ENCODE measurements around the gene CCR1.

The CCR1 gene

DNA sequence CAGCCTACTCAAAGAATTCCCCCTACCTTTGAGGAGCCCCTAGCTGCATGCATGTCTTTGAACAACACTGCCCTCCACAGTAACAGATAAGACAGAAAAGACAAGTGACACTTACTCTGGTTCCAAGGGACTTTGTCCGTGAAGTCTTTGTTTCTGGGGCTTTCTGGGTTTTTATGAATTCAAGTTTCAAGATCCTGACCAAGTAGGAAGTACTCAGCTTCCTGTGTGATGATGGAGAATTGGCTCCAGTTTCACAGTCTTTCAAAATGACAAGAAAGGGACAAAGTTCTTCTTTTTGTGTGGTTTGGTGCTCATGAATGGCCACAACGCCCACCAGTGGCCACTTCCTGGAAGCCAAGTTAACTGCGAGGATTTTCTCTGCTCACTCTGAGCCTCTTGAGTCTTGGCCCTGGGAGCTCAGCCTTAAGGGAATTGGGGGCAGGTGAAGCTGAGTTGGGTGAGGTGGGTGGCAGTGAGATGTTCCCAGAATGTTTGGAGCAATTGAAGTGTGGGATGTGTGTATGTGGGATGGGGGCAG lies at the start of gene CCR1:
TSS of gene CCR1 (minus strand) at position 147 of the 538 bp plus-strand sequence. CDS start 4,000 bp downstream, outside the sequence.
- no peak for DNase-seq

DNA sequence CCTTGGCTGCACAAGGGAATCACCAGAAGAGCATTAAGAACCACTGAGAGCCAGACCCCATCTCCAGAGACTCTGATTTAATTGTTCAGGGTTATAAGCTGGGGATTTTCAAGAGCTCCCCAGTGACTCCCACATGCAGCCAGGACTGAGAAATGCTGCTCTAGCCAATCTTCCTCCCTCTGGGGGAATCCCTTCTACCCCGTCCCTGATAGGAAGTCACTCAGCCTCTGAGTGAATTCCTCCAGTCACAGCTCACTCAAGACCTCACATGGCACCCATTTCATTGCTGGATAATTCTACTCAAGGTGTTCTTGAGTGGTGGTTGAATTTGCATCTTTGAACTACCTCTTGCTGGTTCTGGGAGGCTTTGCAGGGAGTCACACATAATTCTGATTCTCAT lies 44.9 kb upstream of the CCR1 start:
- no peak for DNase-seq

DNA sequence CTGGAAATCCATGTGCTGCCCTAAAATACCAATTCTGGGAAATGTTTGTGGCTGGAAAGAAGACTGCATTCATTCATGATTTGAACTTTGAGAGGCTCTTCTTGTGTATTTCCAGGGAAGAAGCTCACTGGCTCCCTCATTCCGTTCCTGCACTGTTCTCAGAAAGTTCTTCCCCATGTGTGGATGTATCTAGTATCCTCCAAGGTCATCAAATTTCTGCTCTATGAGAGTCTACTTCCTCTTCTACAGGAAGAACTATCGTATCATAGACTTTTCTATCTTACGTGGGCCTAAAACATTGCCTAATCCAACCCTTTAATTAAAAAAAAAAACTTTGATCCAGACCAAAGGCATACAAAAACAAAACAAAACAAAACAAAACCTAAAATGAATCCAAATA lies 37.0 kb upstream of the CCR1 start:
- no peak for DNase-seq

DNA sequence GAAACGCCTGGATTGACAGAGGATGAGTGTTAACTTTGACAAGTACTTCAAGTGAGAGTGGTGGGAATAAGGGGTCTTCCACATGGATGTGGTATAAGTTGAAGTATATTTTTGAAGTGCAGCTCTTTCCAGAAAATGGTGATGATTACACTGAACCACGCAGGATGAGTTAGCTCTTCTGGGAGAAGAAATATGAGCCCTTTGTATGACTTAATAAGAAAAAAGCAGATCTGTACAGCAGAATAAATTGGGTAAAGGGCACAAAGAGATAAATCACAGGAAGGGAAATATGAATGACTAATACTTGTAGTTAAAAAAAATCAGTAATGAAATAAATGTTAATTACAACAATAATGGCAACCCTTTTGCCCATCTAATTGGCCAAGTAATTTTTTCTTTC lies 35.4 kb upstream of the CCR1 start:
- no peak for DNase-seq

DNA sequence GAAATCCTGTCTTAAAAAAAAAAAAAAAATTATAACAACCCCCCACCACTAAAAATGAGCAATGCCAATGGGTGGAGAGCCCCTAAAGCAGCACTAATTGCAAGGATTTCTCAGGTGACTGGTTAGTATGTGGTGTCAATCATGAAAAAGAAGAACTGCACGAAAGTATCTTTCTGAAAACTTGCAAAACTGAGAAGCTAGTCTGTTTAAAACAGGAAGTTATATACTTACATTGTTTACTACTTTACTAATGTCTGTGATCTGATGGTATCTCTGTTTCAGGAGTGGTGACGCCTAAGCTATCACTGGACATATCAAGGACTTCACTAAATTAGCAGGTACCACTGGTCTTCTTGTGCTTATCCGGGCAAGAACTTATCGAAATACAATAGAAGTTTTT lies 34.0 kb upstream of the CCR1 start, which contains the start of gene CCR3:
TSS of gene CCR3 (plus strand) at position 341 of the 400 bp plus-strand sequence. CDS start 22,699 bp downstream, outside the sequence.
- no peak for DNase-seq

DNA sequence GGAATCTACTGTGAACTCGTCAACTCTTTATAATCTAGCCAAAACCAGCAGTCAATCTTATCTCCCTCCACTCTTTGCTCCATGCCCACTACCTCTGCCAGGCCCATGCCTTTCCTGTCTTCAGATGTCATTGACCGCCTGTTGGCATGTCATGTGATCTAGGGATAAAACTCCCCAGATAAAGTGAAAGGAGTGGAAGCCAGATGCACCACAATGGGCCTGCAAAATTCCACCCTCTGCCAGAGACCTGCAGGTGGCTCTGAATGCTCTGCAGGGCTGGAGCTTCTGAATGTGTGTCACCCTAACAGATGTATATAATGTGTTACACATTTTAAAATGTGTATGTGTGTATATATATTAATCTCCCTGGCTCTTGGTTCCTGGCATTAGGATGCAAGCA lies 31.8 kb upstream of the CCR1 start:
- no peak for DNase-seq

DNA sequence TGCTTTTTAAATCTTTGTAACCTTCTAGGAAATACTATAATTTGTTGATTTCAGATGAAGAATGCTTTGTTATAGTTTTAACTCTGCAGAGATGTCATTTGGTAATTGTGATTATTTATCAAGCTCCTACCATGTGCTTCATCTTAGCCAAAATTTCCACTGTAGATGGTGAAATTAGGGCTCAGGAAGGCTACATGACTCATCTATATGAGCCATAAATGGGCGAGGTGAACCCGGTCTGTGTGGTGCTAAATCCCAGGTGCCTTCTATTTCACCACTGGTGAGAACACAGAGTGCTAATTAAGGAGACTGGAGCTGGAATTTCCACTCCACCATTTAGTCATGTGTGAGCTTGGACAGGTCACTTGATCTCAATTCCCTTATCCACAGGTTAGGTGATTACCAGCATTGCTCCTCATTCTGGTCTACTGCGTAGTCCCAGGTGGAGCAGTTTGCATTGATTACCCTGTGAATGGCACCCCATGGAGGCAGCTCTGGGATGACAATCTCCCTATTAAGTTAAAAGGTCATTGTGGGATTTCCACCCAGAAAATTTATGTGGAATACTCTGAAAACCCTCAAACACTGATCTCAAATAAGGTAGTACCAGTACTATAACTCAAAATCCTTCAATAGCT lies 31.3 kb upstream of the CCR1 start:
- DNase-seq, result no peak

DNA sequence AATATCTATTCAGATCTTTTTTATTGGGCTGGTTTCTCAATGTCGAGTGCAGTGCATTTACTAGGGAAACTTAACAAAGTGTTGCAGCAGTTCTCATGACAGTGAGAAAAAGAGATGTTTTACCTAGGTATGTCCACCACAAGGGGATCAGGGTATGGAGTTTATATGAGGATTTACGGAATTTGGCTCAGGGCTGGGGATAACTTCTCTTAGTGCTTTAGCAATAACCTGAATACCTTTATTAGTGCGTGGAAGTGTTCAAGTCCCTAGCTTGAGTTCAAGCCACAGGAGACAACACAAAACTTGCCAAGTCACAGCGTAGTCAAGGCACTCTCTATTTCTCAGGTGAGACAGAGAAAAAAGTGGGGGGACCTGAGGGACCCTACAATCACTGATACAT lies 30.3 kb upstream of the CCR1 start:
- DNase-seq, result no peak

DNA sequence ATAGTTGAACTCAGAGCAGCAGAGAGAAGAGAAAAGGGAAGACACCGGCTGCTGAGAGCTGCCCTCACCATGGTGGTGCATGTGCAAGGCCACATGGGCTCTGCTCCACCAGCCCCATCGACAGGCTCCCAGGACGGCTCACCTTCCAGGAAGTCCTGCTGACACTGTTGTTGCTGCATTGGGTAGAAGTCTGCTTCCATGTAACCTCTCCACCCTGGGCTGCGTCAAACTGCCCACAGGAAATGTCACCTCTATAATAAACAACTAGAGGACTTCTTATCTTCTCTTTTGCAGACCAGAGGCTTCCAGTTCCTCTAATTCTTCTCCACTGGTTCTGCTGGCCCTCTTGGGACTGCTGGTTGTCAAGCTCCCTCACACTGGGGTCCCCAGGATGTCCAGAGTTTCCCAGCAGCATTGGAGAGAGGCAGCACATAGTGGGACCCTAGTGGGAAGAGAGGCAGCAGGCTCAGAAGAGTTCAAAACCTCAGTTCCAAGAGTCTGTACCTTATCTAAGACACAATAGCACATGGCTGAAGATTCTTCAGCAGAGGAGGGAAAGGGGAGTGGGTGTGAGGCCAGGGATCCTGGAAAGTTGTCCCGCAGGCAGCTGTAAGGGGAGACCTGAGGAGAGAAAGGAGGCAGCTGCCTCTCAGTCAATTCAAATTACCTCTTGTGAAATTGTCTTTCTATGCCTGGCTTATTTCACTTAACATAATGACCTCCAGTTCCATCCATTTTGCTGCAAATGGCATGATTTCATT lies 28.4 kb upstream of the CCR1 start:
- no peak for DNase-seq

DNA sequence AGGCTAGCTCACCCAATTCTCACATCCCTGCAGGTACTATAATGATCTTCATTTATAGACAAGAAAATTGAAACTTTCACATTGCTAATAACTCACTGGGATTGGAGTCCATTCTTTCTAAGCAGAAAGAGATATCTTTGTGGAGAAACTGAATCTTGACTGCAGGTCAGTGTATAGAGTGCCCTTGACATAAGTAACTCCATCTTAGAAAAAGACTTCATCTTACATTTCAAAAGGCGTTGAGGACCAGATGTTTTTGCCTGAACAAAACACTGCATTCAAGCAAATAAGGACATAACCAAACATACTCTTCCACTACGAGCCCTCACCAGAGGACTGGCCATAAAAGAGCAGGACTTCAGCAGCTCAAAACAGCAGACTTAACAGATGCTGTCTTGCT lies 27.3 kb upstream of the CCR1 start:
- DNase-seq, result no peak

DNA sequence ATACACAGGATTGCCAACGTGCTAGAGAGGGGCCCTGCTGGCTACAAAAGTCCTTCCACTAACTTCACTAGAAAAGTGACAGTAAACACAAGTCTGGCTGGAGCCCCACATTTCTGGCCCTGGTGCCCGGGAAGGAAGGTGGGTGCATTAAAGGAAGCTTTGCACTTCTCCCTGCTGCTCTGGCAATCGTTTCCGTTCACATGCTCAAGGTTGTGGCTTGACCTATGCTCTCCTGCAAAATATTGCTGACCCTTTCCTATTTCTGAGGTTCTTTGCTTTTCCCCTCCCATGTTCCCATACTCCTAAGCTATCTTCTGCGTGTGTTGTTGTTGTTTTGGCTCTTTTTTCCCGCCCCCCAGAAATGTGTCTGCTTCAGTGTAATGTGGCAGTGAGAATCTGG lies 25.1 kb upstream of the CCR1 start:
- DNase-seq, result no peak

DNA sequence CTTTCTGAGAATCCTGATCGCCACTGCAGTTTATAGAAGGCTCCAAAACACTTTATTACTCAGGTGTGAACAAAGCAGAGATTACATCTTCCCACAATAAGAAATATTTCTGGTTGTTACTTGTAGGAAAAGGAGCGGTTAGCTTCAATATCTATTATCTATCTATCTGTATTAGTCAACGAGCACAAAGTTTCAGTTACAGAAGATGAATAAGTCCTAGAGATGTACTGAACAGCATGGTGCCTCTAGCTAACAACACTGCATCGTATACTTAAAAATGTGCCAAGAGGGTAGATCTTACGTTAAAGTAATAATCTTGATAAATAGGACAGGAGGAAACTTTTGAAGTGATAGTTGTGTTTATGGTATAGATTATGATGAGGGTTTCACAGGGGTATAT lies 23.2 kb upstream of the CCR1 start:
- no peak for DNase-seq

DNA sequence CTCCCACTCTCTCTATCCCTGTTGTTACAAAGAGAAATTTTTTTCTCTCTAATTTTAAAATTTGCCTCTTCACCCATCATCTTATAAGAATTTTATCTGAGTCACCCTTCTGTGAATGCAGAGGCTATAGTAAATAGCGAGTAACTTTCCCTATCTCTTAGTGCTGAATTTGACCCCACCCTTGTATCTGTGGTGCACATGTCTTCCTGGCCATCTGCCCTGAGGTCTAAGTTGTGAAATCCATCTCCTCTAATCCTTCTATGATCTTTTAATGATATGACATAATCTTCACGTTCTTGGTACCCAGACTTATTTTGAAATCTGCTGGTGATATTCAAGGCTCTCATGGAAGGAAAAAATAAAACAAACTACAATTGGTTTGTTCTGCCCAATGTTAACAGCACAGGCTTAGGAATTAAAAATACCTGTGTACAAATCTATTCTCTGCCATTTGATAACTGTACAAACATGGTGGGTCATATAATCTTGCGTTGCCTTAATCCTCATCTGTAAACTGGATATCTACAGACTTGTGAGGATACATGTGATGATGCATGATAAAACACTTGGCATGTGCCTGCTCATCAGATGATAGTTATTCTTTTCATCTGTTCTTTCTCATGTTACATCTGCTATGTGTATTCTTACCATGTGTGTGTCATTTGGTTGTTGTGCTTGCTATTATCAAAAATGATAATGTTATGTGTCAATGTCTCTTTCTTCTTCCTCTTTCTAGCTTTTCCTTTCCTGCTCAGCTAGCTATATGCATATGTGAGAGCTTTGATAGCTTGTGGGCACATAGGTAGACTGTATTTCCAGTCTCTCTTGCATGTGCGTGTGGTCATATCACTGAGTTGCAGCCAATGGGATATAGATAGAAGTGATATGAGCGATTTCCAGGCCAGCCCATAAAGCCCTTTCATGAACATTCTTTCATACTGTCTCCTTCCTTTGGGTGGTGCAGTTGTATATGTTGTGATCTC lies 20.4 kb upstream of the CCR1 start:
- peak; percentile 50 for DNase-seq

DNA sequence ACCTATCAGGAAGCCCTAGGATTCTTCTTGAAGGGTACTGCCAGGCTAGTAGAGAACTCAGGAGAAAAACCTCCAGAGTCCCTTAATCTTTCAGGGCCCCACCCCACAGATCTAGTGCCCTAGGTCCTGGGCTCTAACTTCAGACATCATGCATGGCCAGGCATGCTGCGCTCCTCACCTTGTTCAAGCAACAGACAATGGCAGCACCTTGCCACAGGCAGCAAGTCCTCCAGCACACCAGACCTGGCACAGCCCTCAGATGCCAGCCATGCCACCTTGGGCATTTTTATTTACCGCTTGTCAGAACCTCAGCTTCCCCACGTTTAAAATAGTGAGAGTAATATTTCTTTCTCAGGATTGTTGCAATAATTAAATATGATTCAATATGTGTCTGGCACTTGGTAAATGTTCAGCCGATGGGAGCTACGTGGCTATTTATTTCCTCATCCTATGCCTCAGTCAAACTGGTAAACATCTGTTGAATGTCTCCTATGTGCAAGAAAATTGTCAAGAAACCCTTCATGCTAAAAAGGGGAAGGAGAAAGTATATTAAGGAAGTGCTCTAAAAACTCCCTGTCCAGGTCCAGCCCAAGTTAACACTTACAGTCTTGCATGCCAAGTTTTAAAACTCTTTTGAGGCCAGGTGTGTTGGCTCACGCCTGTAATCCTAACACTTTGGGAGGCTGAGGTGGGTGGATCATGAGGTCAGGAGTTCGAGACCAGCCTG lies 14.5 kb upstream of the CCR1 start:
- DNase-seq, result no peak

DNA sequence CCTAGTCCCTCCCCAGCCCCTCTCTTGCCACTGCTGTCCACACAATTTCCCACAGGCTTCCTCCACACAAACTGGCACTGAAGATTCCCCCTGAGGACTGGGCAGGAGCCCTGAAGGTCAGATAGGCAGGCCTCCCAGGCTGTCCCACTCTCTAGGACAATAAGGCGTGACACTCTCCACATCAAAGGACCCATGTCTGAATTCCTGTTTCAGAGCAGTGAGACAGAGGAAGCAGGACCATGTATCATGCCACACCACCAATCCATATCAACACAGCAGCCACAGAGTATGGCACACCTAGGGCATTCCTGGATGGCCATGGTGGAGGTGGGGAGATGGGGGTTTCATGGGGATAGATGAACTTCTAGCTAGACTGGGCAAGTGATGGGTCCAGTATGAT lies 13.8 kb upstream of the CCR1 start:
- no peak for DNase-seq

DNA sequence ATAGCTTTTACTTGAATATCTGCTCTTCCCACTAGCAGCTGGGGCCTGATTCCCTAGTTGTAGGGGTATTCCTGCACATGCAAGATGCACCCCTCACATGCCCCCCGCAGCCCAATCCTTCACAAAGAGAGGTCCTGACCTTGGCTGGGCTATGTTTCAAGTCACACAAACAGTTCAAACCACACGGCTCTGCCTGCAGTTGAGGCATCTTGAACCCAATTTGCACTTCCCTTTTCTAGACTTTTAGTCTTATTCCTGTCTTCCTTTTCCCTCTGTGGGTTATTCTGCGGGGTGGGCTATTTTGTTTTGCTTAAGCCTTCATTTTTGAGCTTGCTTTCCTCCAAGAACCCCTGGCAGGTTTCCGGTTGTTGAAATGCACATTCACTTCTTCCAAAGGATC lies 13.3 kb upstream of the CCR1 start:
- no peak for DNase-seq

DNA sequence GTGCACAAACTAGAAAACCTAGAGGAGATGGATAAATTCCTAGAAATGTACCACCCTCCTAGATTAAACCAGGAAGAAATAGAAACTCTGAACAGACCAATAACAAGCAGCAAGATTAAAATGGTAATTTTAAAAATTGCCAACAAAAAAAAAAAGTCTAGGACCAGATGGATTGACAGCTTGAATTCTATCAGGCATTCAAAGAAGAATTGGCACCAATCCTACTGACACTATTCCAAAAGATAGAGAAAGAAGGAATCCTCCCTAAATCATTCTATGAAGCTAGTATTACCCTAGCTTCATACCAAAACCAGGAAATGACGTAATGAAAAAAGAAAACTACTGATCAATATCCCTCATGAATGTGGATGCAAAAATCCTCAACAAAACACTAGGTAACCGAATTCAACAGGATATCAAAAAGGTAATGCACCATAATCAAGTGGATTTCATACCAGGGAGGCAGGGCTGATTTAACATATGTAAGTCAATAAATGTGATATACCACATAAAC lies 10.1 kb upstream of the CCR1 start:
- no peak for DNase-seq

DNA sequence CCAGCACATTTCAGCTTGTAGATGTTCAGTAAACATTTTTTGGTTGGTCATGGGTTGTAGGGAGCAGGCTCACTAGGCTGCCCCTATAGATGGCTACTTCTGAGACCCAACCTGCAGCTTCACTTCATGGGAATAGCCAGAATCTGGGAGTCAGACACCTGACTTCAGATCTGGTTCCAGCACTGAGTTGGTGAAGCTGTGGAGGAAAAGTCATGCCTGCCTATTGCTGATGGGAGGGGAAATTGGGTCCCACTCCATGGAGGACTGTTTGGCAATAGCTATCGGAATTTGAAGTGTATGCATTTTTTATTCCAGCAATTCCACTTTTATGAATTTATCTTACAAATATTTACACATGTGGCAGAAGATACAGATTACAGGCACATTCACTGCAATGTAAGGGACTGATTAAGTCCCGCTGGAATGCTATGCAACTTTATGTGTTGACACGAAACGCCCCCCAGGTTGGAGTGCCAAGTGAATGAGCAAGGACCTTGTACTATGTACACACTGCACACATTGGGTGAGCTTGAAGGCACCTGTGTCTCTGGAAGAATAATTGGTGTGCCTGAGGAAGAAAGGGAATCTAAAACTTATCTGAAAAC lies 7.8 kb upstream of the CCR1 start:
- peak; percentile 9 for DNase-seq

DNA sequence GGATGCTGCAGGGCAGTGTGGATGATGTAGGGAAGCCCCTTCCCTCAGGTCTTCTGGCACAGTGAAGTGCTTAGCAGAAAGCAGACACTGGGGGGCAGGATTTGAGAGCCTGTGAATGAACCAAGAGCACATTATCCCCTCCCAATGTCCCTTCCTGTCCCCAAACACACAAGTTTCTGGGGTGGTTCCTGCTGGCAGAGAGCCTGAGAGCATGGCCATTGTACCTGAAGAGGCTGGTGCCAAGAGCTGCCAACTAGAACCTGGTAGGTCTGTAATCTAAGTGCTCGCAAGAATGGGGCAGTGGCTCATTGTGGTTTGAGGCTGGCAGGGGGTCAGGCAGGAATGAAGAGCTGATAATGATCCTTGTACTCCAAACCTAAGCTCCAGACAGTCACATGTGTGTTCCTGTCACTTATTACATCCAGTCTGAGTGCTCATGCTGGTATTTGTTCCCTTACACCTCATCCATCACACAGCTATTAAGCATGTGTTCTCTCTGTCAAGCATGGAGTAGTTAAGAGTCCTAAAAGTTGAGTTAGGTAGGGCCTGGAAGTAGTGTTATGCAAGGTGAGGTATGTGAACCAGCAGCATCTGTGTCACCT lies 6.7 kb upstream of the CCR1 start:
- no peak for DNase-seq

DNA sequence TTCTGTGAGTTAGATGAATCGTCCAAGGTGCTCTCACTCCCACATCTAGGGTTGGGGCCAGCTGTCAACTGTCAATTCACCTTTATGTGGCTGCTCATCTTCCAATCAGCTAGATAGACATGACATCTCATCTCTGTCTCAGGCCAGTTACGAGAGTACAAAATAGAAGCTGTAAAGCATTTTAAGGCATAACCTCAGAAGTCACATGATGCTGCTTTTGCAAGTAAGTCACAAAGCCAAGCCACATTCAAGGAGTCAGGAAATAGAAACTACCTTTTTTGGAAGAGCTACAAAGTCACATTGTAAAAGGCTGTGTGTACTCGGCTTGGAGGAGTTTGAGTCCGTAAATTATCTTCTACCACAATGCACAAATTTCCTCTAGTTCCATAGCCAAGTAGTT lies 5.1 kb upstream of the CCR1 start:
- DNase-seq, result no peak

DNA sequence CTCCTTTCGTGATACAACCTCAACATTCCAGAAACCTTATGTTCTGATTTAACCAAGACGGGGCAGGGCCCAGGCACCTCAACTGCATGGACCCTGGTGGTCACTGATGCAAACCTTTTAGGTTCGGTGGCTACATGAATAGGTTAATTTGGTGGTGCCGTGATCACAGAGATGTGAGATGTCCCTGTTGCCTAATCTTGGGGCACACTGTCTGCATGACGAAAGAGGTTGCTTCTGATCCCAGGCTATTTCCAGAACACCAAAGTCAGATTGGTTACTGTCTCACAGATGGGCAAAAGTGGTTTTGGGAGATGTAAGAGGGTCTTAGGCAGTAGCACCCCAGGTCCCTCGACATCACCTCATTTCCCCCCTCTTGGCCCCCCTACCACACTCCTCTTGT lies 4.0 kb upstream of the CCR1 start:
- no peak for DNase-seq

All from fibroblast of skin of right quadriceps (primary cell).